Activated CD8-positive, alpha-beta T cell treated with anti-CD3 and anti-CD28 coated beads for 36 hours (primary cell): Measurements from ENCODE around the gene DROSHA. TPM values are rescaled to one million over a fixed set of nuclear protein-coding genes. Genes with fewer than 3 reads are reported as not detected.

Source experiments
- ATAC-seq: fragments of 200-7000 bp; cut with Tn5 transposase; one replicate; pipeline ENCODE4 v1.10.0; 2021; ENCODE audit warnings: mild to moderate bottlenecking, moderate library complexity
- CTCF ChIA-PET: fragments of 350-600 bp; sonication (Branson Sonifier 250); formaldehyde crosslinking; loops from one replicate; lab custom pipeline; 2021; ENCODE audit warnings: antibody characterized with exemption; lab: Charles Lee
- POLR2A ChIA-PET: fragments of 350-600 bp; sonication (Branson Sonifier 250); formaldehyde crosslinking; loops from one replicate; lab custom pipeline; 2021; ENCODE audit warnings: antibody characterized with exemption; lab: Charles Lee
- DNase-seq: peaks from one replicate; pipeline ENCODE4 v3.0.0-alpha.2; 2020
- H3K27ac Mint-ChIP-seq: one replicate; pipeline ENCODE4 v1.8.0; 2021; ENCODE audit warnings: mild to moderate bottlenecking, mixed read lengths
- H3K27me3 Mint-ChIP-seq: one replicate; pipeline ENCODE4 v1.8.0; 2021; ENCODE audit warnings: mixed read lengths
- H3K36me3 Mint-ChIP-seq: one replicate; pipeline ENCODE4 v1.8.0; 2021; ENCODE audit warnings: low read depth, mixed read lengths
- H3K4me1 Mint-ChIP-seq: one replicate; pipeline ENCODE4 v1.8.0; 2021; ENCODE audit warnings: low read depth, mixed read lengths
- H3K4me3 Mint-ChIP-seq: one replicate; pipeline ENCODE4 v1.8.0; 2021; ENCODE audit warnings: mild to moderate bottlenecking, moderate library complexity, mixed read lengths
- H3K9me3 Mint-ChIP-seq: one replicate; pipeline ENCODE4 v1.8.0; 2021; ENCODE audit warnings: mixed read lengths
- CTCF ChIP-seq: fragments of 200-600 bp; IDR thresholded peaks from one replicate; pipeline ENCODE4 v1.8.0; 2022; ENCODE audit warnings: antibody characterized with exemption, mild to moderate bottlenecking
- intact Hi-C: fragments of 100-400 bp; cut with micrococcal nuclease; formaldehyde crosslinking; loops from one replicate; pipeline ENCODE4 v1.10.0; 2022
- total RNA-seq, 2 experiments: library from RNA; stranded (reverse); gene quantifications; one replicate each; pipeline ENCODE4 v1.2.3, GENCODE V29; 2021

Gene DROSHA
- total RNA-seq, 2 experiments from 2014 or later: 57.8 to 61.0 TPM

DNA sequence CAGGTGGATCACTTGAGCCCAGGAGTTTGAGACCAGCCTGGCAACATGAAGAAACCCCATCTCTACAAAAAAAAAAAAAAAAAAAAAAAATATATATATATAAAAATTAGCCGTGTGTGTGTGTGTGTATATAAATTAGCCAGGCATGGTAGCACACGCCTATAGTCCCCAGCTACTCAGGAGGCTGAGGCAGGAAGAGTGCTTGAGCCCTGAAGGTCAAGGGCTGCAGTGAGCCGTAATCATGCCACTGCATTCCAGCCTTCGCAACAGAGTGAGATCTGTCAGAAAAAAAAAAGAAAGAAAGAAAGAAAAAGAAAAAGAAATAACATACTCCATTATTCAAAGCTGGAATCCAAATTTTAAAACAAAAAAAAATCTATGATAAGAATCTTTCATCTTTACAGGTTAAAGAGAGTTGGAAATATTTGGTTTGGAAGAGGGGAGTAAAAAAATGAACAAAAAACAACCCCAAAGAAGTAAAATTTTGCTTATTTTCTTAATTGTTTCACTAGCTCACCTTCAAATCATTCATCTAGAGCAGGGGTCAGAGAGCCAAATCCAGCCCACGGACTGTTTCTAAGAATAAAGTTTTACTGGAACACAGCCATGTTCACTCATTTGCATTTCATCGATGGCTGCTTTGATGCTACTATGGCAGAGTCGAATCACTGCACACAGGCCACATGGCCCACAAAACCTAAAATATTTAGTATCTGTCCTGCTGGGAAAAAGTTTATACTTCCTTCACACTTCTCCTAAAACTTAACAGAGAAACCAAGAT, 109.9 kb downstream of the DROSHA start:
- CTCF ChIA-PET: no interaction called here
- H3K36me3 Mint-ChIP-seq: peaks cover 35% of the 10 kb centered on the region
- no peak for ATAC-seq

DNA sequence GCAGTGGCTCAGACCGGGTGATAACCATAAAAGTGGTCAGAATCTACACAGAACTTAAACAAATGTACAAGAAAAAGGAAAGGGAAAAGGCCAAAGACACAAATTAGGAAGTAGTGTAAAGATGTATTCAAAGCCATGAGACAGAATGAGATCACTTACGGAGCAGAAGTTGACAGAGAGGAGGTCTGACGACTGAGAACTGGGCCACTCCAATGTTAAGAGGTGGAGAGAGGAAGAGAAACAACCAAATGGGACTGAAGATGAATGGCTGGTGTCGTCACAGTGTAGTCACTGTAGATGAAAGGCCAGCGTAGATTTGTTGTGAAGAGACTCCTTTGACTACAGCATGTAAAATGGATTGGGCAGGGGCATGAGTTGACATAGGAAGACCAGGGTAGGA, 114.4 kb downstream of the DROSHA start:
- Mint-ChIP-seq H3K36me3 (peaks cover 31% of the 10 kb centered on the region), H3K27ac (no peak overlapping the region), H3K4me1 (peaks cover 8% of the 10 kb centered on the region), H3K27me3 (no peaks in the 10 kb centered on the region), H3K4me3 (no peak overlapping the region), H3K9me3 (no peaks in the 10 kb centered on the region)
- POLR2A ChIA-PET: no interaction called here
- CTCF ChIA-PET: interaction anchor here (1.0 kb wide), 1 partner anchor 1072 kb away, joined by 3 read pairs; no protein-coding TSS in a partner anchor
- intact Hi-C loops: no loop called here
- TF ChIP-seq CTCF: no peak
- ATAC-seq (no peak), DNase-seq (no peak)

More for the DNA sequence above, 109.9 kb downstream of the DROSHA start:
- DNase-seq: no peak
- no peaks in the 10 kb centered on the region for H3K9me3 Mint-ChIP-seq
- intact Hi-C loops: no loop called here
- POLR2A ChIA-PET: no interaction called here
- no peak overlapping the region for H3K4me3 Mint-ChIP-seq
- TF ChIP-seq CTCF: no peak
- peaks cover 5% of the 10 kb centered on the region for H3K4me1 Mint-ChIP-seq
- H3K27ac Mint-ChIP-seq: no peak overlapping the region
- no peaks in the 10 kb centered on the region for H3K27me3 Mint-ChIP-seq

DNA sequence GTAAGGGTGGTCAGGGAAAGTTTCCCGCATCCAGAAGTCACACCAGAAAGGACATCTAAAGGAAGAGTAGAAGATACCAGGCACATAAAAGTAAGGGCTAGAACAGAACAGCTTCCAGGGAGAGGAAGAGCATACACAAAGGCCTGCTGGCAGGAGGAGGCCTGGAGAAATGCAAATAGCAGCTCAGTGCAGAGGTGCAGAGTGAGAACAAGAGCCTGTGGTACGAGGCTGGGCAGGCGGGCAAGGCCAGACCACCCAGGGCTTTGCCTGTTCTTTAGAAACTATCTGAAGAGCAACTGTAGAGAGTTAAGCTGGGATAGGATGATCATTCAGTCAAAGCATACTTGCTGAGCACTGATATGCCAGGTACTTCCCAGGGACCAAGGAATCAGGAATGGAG, 115.3 kb downstream of the DROSHA start:
- no peak overlapping the region for H3K4me3 Mint-ChIP-seq
- ATAC-seq (no peak), DNase-seq (no peak)
- no peak overlapping the region for H3K27ac Mint-ChIP-seq
- H3K4me1 Mint-ChIP-seq: peaks cover 4% of the 10 kb centered on the region
- no peaks in the 10 kb centered on the region for H3K27me3 Mint-ChIP-seq
- ChIA-PET CTCF (no interaction called here), POLR2A (no interaction called here)
- TF ChIP-seq CTCF: no peak
- intact Hi-C loops: no loop called here
- H3K9me3 Mint-ChIP-seq: no peaks in the 10 kb centered on the region
- peaks cover 31% of the 10 kb centered on the region for H3K36me3 Mint-ChIP-seq

- Mint-ChIP-seq H3K27ac (no peak overlapping the region), H3K9me3 (no peaks in the 10 kb centered on the region), H3K27me3 (no peaks in the 10 kb centered on the region), H3K4me1 (peaks cover 4% of the 10 kb centered on the region), H3K36me3 (peaks cover 26% of the 10 kb centered on the region), H3K4me3 (no peak overlapping the region)
- CTCF ChIA-PET: no interaction called here
- POLR2A ChIA-PET: no interaction called here
- TF ChIP-seq CTCF: no peak
- DNase-seq (no peak), ATAC-seq (no peak)
- intact Hi-C loops: no loop called here
Measured at GRCh38 chr5:31415960-31416359, 115.9 kb downstream of the DROSHA start.
